Stimulated activated CD8-positive, alpha-beta memory T cell treated with anti-CD3 and anti-CD28 coated beads, Interleukin-4, amount 100 ng/mL, for 48 hours (primary cell): Measurements from ENCODE around the gene ZDHHC11B.
A peak's percentile ranks its signal among the peaks of the same experiment; 100 is the strongest.
"Not testable (repeated sequence)": the region's sequence is repeated elsewhere in the genome, so short reads cannot be mapped to it uniquely, and the experiment has no call there.

ENCODE experiments used
- DNase-seq: peaks from one replicate; pipeline ENCODE4 v3.0.0-alpha.2; 2020

Gene ZDHHC11B

GRCh38 chr5:783049-783802 lies 1.3 kb downstream of the ZDHHC11B start:
- DNase-seq, result peak; percentile 40

- not testable (repeated sequence) for DNase-seq
These were observed 2.2 kb downstream of the ZDHHC11B start for GRCh38 chr5:782356-782755.

- not testable (repeated sequence) for DNase-seq
These were observed 4.0 kb downstream of the ZDHHC11B start for GRCh38 chr5:780571-780970.

- DNase-seq, result not testable (repeated sequence)
These were observed 5.6 kb downstream of the ZDHHC11B start for GRCh38 chr5:778967-779366.

- not testable (repeated sequence) for DNase-seq
These were observed 6.1 kb downstream of the ZDHHC11B start for GRCh38 chr5:778421-778820.

- DNase-seq, result no peak
These were observed 6.8 kb downstream of the ZDHHC11B start for GRCh38 chr5:777756-778161.

GRCh38 chr5:776862-777711 lies 7.4 kb downstream of the ZDHHC11B start:
- no peak for DNase-seq

- no peak for DNase-seq
These were observed 8.3 kb downstream of the ZDHHC11B start for GRCh38 chr5:775961-776861.

GRCh38 chr5:775595-775960 lies 9.0 kb downstream of the ZDHHC11B start:
- DNase-seq, result not testable (repeated sequence)

- DNase-seq, result not testable (repeated sequence)
These were observed 9.5 kb downstream of the ZDHHC11B start for GRCh38 chr5:774854-775505.

GRCh38 chr5:774304-774703 lies 10.2 kb downstream of the ZDHHC11B start:
- DNase-seq, result not testable (repeated sequence)

- peak; percentile 25 for DNase-seq
These were observed 10.8 kb downstream of the ZDHHC11B start for GRCh38 chr5:773517-774264.

- peak; percentile 24 for DNase-seq
These were observed 11.6 kb downstream of the ZDHHC11B start for GRCh38 chr5:772931-773330.

- DNase-seq, result peak; percentile 16
These were observed 12.0 kb downstream of the ZDHHC11B start for GRCh38 chr5:772547-772890.

- peak; percentile 17 for DNase-seq
These were observed 12.5 kb downstream of the ZDHHC11B start for GRCh38 chr5:771841-772546.

- DNase-seq, result peak; percentile 19
These were observed 13.3 kb downstream of the ZDHHC11B start for GRCh38 chr5:771087-771781.

- DNase-seq, result peak; percentile 20
These were observed 13.9 kb downstream of the ZDHHC11B start for GRCh38 chr5:770585-770984.

- DNase-seq, result peak; percentile 21
These were observed 14.9 kb downstream of the ZDHHC11B start for GRCh38 chr5:769485-770145.

GRCh38 chr5:766666-767431 lies 17.7 kb downstream of the ZDHHC11B start:
- DNase-seq, result peak; percentile 21
